NOMO-1 treated with DMSO at 0.1 percent for 48 hours (cell line): ENCODE measurements around the gene SRSF9.

Experiments
- DNase-seq: peaks from one replicate; lab custom pipeline; 2025; ENCODE audit not compliant: unreplicated experiment; lab: John Stamatoyannopoulos, UW

Gene SRSF9

DNA sequence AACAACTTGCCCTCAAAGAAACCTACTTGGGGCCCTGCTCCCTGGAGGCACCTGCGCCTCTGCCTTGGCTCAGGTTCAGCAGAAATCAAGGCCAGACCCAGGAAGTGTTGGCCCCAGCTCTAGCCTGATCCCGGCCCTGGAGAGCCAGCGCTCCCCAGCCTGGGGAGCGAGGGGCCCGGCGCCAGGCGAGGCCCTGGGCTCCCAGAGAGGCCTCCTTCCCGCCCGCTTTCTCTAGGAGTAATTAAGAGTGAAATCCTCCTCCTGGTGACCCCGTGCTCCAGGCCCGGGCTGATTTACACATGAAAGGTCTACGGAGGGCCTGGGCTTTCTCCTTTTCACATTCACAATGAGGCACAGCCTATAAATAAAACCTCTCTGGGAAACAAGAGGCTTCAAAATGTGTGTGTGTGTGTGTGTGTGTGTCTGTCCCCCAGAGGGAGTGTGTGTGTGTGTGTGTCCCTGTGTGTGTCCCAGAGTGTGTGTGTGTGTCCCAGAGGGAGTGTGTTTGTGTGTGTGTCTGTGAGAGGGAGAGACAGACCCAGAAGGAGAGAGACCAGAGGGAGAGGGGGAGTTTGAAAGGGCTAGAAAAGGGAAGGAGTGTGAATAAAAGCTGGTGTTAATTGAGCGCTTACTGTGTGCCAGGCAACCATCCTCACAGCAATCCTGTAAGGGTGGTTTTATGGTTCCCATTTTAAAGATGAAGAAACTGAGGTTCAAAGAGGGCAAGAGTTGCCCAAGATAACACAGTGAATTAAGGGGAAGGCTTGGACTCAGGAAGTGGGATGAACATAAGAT is 55.5 kb downstream of the SRSF9 start:
- DNase-seq = no peak

GRCh38 chr12:120412421-120412820 is 57.1 kb downstream of the SRSF9 start:
- no peak for DNase-seq
